HG02852 (cell line): Measurements from ENCODE around the gene KRT3.
"Not testable (repeated sequence)": the region's sequence is repeated elsewhere in the genome, so short reads cannot be mapped to it uniquely, and the experiment has no call there.

Source experiments
- ATAC-seq: cut with Tn5 transposase; IDR thresholded peaks from one replicate; pipeline ENCODE4 v1.9.1; 2021; ENCODE audit warnings: mild to moderate bottlenecking, moderate library complexity; ENCODE audit not compliant: unreplicated experiment

Gene KRT3

DNA sequence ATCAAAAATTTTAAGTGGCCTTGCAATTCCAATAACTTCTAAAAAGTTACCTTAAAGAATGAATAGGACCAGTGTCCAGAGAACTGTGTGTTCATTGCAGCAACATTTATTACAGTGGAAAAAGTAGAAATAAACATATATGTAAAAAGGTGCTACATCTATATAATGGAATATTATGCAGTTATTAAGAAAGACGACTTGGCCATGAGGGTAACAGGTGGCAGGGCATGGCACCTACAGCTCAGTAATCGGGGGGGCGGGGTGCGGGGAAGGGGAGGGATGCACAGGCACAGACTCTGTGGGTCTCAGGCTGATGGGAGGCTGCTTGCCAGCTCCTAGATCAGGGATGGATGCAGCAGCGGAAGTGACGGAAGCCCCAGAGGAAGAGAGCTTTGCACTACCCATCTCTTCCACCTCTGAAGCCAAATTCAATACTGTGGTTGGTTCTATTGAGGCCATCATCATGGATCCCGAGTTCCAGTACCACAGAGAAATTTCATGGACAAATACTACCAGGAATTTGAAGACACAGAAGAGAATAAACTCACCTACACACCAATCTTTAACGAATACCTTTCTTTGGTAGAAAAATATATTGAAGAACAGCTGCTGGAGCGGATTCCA is 32.8 kb downstream of the KRT3 start:
- no peak for ATAC-seq

- no peak for ATAC-seq
These were observed 34.1 kb downstream of the KRT3 start for GRCh38 chr12:52761802-52762201.

- ATAC-seq: not testable (repeated sequence)
These were observed 34.7 kb downstream of the KRT3 start for GRCh38 chr12:52761218-52761617.

DNA sequence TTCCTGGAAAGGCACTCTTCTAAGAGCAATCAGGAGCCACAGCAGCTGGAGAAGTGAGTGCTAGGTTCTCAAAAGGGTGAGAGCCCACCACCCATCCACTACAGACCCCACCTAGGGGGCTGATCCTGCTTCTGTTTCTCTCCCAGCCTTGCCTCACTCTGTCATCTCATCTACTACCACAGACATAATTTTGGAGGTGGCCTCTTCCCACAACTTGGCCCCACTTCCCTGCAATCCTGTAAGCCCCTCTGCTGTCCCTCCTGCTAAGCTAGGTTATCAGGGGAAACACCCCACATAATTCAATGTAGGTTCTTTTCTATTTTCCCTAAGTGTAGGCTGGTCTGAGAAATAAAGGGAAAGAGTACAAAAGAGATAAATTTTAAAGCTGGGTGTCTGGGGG is 35.3 kb downstream of the KRT3 start:
- ATAC-seq: no peak

- ATAC-seq: no peak
These were observed 36.2 kb downstream of the KRT3 start for GRCh38 chr12:52759695-52760094.

DNA sequence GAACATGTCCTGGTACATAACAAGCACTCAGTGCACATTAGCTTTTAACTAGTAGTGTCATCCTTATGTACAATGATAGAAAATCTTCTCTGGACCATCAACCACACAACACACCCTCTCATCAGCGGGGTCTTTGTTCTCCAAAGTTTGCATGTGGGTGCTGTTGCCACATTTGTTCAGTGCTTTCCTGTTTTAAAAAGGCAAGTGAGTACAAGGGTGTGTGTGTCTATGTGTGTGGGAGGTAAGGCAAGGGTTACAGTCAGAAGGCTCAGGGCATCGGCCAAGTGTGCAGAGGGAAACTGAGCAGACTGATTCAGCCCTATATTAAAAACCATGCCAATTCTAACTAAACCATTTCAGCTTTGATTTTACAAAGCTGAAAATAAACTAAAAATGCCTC is 36.7 kb downstream of the KRT3 start:
- ATAC-seq: no peak

DNA sequence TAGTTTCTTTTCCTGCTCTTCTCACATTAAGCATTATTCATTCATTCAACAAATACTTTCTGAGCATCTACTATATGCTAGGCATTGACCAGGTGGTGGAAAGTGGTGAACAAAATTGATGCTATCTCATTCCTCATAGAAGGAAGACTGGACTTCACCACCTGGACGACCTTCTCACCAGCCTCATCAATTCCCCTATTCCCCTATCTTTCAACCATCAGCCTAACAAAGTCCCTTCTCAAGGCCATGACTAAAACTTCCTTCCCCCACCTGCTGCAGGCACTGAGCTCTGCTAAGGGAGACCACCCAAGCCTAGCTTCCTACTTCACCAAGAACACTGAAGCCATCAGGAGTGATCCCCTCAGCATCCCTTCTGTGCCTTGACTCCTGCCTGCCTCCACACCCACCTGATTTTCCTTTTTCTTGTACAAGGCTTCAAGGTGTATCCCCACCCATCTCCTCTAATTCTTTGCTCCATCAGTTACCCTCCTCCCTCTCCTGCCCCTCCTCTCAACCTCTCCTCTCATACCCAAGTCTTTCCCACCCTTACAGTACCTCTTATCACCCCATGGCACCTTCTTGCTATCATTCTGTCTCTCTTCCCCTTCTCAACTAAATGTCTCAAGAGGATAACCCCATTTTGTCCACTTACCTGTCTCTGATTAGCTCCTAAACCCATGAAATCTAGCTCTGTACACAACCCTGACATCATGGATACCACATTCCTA is 38.3 kb downstream of the KRT3 start:
- no peak for ATAC-seq

DNA sequence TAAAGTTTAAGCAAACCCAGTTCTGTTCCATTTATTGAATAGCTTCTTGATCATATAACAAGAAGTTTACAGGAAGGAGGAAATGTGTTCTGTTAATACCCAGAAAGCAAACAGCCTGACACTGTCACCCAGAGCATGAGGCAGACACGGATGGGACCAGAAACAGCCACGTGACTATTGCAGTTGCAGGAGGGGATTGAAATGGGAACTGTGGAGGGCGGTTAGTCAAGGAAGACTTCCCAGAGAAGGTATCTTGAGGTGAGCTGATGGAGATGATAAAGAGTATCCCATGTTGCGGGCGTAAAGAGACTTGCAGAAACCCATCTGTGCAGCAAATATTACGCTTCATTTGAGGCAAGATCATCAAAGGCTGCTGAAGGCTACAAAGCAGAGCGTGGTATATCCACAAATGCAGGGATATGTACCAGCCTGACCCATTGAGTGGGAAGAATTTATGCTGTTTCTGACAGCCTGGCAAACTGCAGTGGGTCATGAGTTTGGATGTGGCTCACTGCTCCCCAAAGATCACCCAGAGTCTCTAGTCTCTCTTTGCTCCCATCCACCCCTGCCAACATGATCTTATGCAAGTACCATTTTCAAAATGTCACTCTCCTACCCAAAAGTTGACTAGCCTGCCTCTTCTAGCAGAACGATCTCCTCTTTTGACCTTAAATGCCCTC is 39.5 kb downstream of the KRT3 start:
- ATAC-seq: no peak

- no peak for ATAC-seq
These were observed 40.4 kb downstream of the KRT3 start for GRCh38 chr12:52755533-52755932.

DNA sequence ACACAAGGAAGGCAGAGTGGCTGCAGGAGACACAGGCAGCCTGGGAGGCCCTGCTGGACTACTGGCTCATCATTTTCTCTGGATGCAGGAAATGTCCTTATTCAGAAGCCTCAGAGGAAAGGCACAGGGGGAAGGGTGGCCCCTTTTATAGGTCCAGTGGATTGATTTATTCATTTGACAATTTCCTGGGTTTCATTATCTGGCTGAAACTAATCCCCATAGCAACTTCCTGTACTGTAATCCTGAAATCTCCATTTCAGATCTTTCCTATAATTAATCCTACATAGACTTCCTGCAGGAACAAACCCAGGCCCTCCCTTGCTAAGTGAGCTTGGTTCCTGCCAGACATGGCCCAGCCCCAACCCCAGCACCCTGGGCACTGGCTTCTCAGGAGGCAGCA is 41.8 kb downstream of the KRT3 start:
- ATAC-seq: no peak

DNA sequence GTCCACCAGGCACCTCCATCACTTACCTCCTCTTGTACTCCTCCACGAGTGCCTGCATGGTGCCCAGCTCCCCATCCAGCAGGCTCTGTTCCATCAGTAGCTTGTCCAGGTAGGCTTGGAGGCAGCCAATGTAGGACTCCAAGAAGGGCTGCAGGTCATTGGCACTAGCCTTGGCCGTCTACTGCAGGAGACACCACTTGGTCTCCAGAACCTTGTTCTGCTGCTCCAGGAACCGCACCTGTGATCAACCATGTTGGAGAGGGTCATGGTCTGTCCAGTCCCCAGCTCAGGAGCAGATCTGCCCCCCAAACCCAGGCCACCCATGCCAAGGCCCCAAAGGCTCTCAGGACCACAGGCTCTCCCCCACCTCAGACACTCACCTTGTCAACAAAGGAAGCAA is 42.6 kb downstream of the KRT3 start:
- ATAC-seq: no peak

- no peak for ATAC-seq
These were observed 43.4 kb downstream of the KRT3 start for GRCh38 chr12:52752516-52752915.

DNA sequence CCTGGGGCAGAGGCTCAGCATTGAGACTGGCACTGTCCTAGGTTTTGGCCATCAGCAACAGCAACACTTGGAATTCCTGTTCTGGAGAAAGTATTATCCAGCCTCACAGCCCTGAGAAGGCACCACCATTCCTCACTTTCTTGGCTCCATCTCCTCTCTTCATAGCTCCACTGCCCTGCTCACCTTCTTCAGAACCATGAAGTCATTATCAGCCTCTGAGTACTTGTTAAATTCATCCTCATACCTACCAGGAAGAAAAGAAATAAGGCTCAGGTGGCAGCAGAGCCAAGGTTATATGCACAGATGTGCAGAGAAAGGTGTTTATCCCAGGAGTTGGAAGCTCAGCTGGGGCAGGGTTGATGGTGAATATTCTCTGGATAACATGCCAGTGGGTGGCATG is 44.1 kb downstream of the KRT3 start:
- ATAC-seq: no peak

DNA sequence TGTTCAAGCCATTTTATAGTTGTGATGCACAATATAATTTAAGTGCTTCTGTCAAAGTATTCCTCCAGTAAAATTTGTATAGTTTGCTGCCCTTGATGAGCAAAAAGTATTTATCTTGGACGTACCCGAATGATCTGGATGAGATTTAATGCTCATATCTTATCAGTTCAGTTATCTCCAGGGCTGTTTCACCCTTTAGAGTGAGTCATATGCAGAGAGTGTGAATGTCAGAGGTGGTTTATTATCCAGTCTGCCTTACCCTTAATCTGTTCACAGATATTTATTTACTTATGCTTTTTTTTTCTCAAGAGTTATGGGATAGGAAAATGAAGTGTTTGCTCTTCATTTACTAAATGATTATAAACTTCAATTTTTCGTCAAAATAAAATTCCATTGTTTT is 45.4 kb downstream of the KRT3 start:
- not testable (repeated sequence) for ATAC-seq

DNA sequence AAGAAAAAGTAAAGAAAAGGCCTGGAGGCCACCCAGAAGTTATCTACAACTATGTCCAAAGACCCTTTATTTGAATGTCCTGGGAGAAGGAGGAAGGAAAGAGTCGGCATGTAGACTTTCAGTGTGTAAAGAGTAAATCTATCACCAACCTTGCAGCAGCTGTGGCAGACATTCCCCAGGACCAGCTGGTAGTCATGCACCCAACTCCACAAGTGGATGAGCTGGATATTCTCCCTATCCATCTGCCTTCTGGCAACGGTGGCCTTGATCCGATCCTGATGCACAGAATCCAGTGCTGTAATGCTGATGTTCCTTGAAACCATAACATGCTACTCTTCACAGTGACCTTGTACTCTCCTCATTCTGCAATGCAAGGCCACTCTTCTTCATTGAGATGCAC is 46.1 kb downstream of the KRT3 start:
- no peak for ATAC-seq

- no peak for ATAC-seq
These were observed 47.3 kb downstream of the KRT3 start for GRCh38 chr12:52748578-52748977.

DNA sequence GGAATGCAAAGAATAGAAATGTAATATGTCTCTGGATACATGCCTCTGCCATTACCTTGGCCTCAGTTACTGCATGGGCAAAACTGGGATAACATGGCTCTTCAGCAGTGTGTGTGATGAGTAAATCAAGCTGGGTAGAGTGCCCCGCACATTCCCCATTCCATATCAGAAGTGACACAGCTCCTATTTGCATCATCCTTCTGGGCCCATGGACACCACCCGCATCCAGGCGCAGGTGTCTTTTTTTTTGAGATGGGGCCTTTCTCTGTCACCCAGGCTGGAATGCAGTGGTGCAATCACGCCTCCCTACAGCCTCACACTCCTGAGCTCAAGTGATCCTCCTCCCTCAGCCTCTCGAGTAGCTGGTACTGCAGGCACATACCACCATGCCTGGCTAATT is 50.4 kb downstream of the KRT3 start:
- no peak for ATAC-seq

- ATAC-seq: no peak
These were observed 51.3 kb downstream of the KRT3 start for GRCh38 chr12:52744493-52745156.

GRCh38 chr12:52742822-52743457 is 53.0 kb downstream of the KRT3 start:
- ATAC-seq: no peak

DNA sequence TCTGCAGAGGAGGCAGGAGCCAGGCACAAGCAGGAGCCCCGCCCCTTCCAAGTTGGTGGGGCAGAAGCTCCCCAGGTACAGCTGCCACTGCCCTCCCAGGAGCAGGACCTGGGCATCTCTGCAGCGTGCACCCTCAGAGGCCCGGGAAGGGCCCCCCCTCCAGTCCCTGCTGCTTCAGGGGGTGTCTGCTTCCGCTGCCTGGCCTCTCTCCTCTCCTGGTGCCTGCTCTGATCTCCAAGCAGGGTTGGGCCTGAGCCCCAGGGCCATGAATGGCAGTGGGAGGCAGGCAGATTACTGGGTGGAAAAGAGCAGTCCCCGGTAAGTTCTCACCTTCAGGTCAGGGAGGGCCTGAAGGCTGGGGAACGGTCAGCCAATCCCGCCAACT is 53.7 kb downstream of the KRT3 start:
- ATAC-seq: no peak
